OCI-M2 (cell line): Measurements from ENCODE around the gene DMRT3.
"Not testable (repeated sequence)": the region's sequence is repeated elsewhere in the genome, so short reads cannot be mapped to it uniquely, and the experiment has no call there.

Source experiments
- DNase-seq: peaks from one replicate; lab custom pipeline; 2025; ENCODE audit not compliant: unreplicated experiment; lab: John Stamatoyannopoulos, UW

DMRT3 gene

GRCh38 chr9:998299-999110 is 22.1 kb downstream of the DMRT3 start:
- not testable (repeated sequence) for DNase-seq

- no peak for DNase-seq
These were observed 25.4 kb downstream of the DMRT3 start for GRCh38 chr9:1001838-1002237.

- no peak for DNase-seq
These were observed 26.2 kb downstream of the DMRT3 start for GRCh38 chr9:1002678-1003077.

GRCh38 chr9:1005043-1005667 is 28.7 kb downstream of the DMRT3 start:
- no peak for DNase-seq

GRCh38 chr9:1007312-1007711 is 30.9 kb downstream of the DMRT3 start:
- no peak for DNase-seq

GRCh38 chr9:1008216-1008615 is 31.8 kb downstream of the DMRT3 start:
- DNase-seq = no peak

GRCh38 chr9:1009101-1009707 is 32.7 kb downstream of the DMRT3 start:
- DNase-seq = no peak

GRCh38 chr9:1013021-1013420 is 36.6 kb downstream of the DMRT3 start:
- DNase-seq = no peak

- DNase-seq = no peak
These were observed 37.8 kb downstream of the DMRT3 start for GRCh38 chr9:1014225-1014624.

- no peak for DNase-seq
These were observed 38.2 kb downstream of the DMRT3 start for GRCh38 chr9:1014640-1015039.

GRCh38 chr9:1018121-1018520 is 41.7 kb downstream of the DMRT3 start:
- no peak for DNase-seq

GRCh38 chr9:1024112-1024511 is 47.7 kb downstream of the DMRT3 start:
- no peak for DNase-seq

- DNase-seq = no peak
These were observed 48.7 kb downstream of the DMRT3 start for GRCh38 chr9:1025131-1025530.

- DNase-seq = no peak
These were observed 49.8 kb downstream of the DMRT3 start for GRCh38 chr9:1026219-1026618.

GRCh38 chr9:1028501-1029190 is 52.2 kb downstream of the DMRT3 start:
- DNase-seq = no peak

- no peak for DNase-seq
These were observed 55.6 kb downstream of the DMRT3 start for GRCh38 chr9:1031951-1032601.

GRCh38 chr9:1034271-1034670 is 57.8 kb downstream of the DMRT3 start:
- DNase-seq = no peak

GRCh38 chr9:1039589-1039988 is 63.1 kb downstream of the DMRT3 start:
- DNase-seq = no peak
